ENCODE measurements around the gene ITIH6.

ITIH6 gene

GRCh38 chrX:54708404-54708803 lies 89.7 kb downstream of the ITIH6 start:
- DNase-seq, result no peak
